Vein endothelial cell (primary cell): Measurements from ENCODE around the gene CALM3. TPM values are rescaled to one million over a fixed set of nuclear protein-coding genes. Genes with fewer than 3 reads are reported as not detected.

Source experiments
- total RNA-seq: library from RNA; depleted of rRNA; stranded (reverse); fragments of >200 nt; gene quantifications from 2 replicates; pipeline ENCODE4 v1.2.3, GENCODE V29; 2012

CALM3 gene
- 233 and 271 TPM in 2 replicates for total RNA-seq

GRCh38 chr19:46601318-46602224, at the start of gene CALM3:
TSS of gene CALM3 (plus strand) at chr19:46601330. CDS start at chr19:46601435, 105 bp downstream.

GRCh38 chr19:46624958-46625661, 24.0 kb downstream of the CALM3 start, which contains the start of gene PTGIR:
TSS of gene PTGIR (minus strand) at chr19:46625089. CDS start at chr19:46624225, 864 bp downstream.

GRCh38 chr19:46635920-46636761, 35.0 kb downstream of the CALM3 start, which contains the start of gene GNG8:
TSS of gene GNG8 (minus strand) at chr19:46636202. CDS start at chr19:46634682, 1,520 bp downstream.

Other genes starting within 250 kb of the CALM3 start
- under 0.01 and 0.29 TPM in 2 replicates for gene CCDC8, start 187.8 kb upstream of the CALM3 start, total RNA-seq
- gene PNMA8C, start 172.4 kb upstream of the CALM3 start, total RNA-seq = not detected in 2 replicates
- under 0.01 and 0.10 TPM in 2 replicates for gene PNMA8A, start 129.8 kb upstream of the CALM3 start, total RNA-seq
- under 0.01 TPM in 2 replicates for gene PNMA8B, start 105.5 kb upstream of the CALM3 start, total RNA-seq
- gene PTGIR, start 23.8 kb downstream of the CALM3 start, total RNA-seq = 0.10 and 0.98 TPM in 2 replicates
- not detected in 2 replicates for gene GNG8, start 34.9 kb downstream of the CALM3 start, total RNA-seq
- gene DACT3, start 59.9 kb downstream of the CALM3 start, total RNA-seq = 0.57 and 0.65 TPM in 2 replicates
- gene PRKD2, start 115.8 kb downstream of the CALM3 start, total RNA-seq = 36.3 and 55.3 TPM in 2 replicates
- 29.7 and 30.4 TPM in 2 replicates for gene FKRP, start 144.7 kb downstream of the CALM3 start, total RNA-seq
- 103 and 110 TPM in 2 replicates for gene STRN4, start 145.1 kb downstream of the CALM3 start, total RNA-seq
- 57.7 and 66.3 TPM in 2 replicates for gene SLC1A5, start 187.3 kb downstream of the CALM3 start, total RNA-seq
- 177 and 192 TPM in 2 replicates for gene AP2S1, start 249.5 kb downstream of the CALM3 start, total RNA-seq